ENCODE measurements around the gene PRKCE. TPM values are rescaled to one million over a fixed set of nuclear protein-coding genes. Genes with fewer than 3 reads are reported as not detected.

The PRKCE gene
- total RNA-seq, 1 experiment from 2014 or later, result 14.0 TPM

DNA sequence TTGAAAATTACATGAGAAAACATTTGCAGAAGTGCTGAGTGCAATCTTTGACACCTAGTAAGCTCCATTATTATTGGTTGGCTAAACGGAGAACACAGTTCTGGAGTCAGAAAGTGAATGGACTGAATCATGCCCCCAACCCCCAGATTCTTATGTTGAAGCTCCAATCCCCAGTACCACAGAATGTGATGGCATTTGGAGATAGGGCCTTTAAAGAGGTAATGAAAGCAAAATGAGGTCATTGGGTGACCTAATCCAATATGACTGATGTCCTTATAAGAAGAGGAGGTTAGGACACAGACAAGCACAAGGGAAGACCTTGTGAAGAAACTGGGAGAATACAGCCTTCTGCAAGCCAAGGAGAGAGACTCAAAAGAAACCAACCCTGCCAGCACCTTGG lies 444.8 kb downstream of the PRKCE start:
- Histone ChIP-seq H3K4me1 (ENCODE audit: control insufficient read depth, insufficient read depth, low read length) (peaks cover 11% of the 10 kb centered on the region), H3K9me3 (ENCODE audit: control insufficient read depth, insufficient read depth, low read depth, low read length) (peaks cover 6% of the 10 kb centered on the region; the same call in 1 of the 2 replicates), H3K27ac (ENCODE audit: low read length) (no peak overlapping the region), H3K4me3 (ENCODE audit: low read depth in 2 of 2, low read length in 2 of 2) (no peak overlapping the region), H3K36me3 (ENCODE audit: control insufficient read depth, insufficient read depth, low read length) (no peaks in the 10 kb centered on the region), H3K27me3 (ENCODE audit: control insufficient read depth, insufficient read depth, low read length) (no peaks in the 10 kb centered on the region)
- POLR2A ChIA-PET, result no interaction called here
- DNase-seq (ENCODE audit: low read depth, low spot score) (no peak), ATAC-seq (no peak)
- BruUV-seq (replicated peaks), result no TSS peak
- CTCF ChIA-PET, result no interaction called here
- intact Hi-C loops (cut with micrococcal nuclease; ENCODE audit: unreplicated experiment), result no loop called here
- in situ Hi-C loops (cut with HindIII; ENCODE audit: low pct_unique_long_range_greater_than_20kb, low sequenced_read_pairs), result no loop called here
- TF ChIP-seq POLR2AphosphoS5 (IDR thresholded peaks at IDR 0.05; ENCODE audit: low read depth, low read length) (no peak), SIN3A (IDR thresholded peaks at IDR 0.05; ENCODE audit: borderline replicate concordance, insufficient read depth, low read depth, low read length) (no peak), TCF7L2 (IDR thresholded peaks at IDR 0.05; ENCODE audit: low read depth, low read length) (no peak)
- TF ChIP-seq, protein P1, sequence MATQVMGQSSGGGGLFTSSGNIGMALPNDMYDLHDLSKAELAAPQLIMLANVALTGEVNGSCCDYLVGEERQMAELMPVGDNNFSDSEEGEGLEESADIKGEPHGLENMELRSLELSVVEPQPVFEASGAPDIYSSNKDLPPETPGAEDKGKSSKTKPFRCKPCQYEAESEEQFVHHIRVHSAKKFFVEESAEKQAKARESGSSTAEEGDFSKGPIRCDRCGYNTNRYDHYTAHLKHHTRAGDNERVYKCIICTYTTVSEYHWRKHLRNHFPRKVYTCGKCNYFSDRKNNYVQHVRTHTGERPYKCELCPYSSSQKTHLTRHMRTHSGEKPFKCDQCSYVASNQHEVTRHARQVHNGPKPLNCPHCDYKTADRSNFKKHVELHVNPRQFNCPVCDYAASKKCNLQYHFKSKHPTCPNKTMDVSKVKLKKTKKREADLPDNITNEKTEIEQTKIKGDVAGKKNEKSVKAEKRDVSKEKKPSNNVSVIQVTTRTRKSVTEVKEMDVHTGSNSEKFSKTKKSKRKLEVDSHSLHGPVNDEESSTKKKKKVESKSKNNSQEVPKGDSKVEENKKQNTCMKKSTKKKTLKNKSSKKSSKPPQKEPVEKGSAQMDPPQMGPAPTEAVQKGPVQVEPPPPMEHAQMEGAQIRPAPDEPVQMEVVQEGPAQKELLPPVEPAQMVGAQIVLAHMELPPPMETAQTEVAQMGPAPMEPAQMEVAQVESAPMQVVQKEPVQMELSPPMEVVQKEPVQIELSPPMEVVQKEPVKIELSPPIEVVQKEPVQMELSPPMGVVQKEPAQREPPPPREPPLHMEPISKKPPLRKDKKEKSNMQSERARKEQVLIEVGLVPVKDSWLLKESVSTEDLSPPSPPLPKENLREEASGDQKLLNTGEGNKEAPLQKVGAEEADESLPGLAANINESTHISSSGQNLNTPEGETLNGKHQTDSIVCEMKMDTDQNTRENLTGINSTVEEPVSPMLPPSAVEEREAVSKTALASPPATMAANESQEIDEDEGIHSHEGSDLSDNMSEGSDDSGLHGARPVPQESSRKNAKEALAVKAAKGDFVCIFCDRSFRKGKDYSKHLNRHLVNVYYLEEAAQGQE (IDR thresholded peaks at IDR 0.05; ENCODE audit: insufficient read depth in 1 of 2, low read depth in 2 of 2, low read length in 1 of 2), result no peak
- TF ChIP-seq, protein P2, sequence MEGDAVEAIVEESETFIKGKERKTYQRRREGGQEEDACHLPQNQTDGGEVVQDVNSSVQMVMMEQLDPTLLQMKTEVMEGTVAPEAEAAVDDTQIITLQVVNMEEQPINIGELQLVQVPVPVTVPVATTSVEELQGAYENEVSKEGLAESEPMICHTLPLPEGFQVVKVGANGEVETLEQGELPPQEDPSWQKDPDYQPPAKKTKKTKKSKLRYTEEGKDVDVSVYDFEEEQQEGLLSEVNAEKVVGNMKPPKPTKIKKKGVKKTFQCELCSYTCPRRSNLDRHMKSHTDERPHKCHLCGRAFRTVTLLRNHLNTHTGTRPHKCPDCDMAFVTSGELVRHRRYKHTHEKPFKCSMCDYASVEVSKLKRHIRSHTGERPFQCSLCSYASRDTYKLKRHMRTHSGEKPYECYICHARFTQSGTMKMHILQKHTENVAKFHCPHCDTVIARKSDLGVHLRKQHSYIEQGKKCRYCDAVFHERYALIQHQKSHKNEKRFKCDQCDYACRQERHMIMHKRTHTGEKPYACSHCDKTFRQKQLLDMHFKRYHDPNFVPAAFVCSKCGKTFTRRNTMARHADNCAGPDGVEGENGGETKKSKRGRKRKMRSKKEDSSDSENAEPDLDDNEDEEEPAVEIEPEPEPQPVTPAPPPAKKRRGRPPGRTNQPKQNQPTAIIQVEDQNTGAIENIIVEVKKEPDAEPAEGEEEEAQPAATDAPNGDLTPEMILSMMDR (IDR thresholded peaks at IDR 0.05), result no peak

DNA sequence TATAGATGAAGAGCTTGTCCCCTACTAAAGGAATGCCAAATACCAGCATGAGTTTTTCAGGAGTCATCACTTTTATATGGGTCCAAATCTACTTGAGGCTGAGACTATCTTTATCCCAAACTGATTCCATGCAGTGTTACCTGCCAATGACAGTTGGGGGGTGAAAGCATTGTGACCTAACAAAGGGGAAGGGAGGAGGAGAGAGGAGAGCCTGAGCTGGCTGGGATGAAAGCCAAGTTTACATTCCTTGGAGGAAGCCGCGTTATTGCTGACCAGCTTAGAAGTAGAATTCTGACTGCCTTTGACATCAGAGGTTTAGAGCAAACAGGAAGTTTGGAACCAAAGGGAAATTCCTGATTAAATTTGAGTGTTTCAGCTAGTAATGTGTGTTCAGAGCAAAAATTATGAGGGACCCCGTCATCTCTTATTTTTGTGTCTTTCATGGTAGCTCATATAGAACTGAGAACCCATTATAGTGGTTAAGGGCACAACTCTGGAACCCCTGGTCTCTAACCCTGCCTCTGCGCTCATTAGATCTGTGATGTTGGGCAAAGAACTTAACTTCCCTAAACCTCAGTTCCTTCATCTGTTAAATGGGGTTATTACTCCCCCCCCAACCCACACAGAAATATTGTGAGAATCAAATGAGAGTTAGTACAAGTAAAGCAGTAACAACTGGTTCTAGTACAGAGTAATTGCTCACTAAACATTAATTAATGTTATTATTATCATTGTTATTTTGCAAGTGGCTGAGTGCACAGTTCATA lies 446.4 kb downstream of the PRKCE start:
- CTCF ChIA-PET, result interaction anchor here (0.6 kb wide), 1 partner anchor 94 kb away, joined by 3 read pairs; no protein-coding TSS in a partner anchor
- peaks cover 6% of the 10 kb centered on the region; the same call in 1 of the 2 replicates for H3K9me3 ChIP-seq (ENCODE audit: control insufficient read depth, insufficient read depth, low read depth, low read length)
- H3K27ac ChIP-seq (ENCODE audit: low read length), result peak overlapping the region; percentile 36
- peak; percentile 93 for ATAC-seq
- in situ Hi-C loops (cut with HindIII; ENCODE audit: low pct_unique_long_range_greater_than_20kb, low sequenced_read_pairs), result no loop called here
- DNase-seq (ENCODE audit: low read depth, low spot score), result peak; percentile 79
- no peaks in the 10 kb centered on the region for H3K27me3 ChIP-seq (ENCODE audit: control insufficient read depth, insufficient read depth, low read length)
- no TSS peak for BruUV-seq (replicated peaks)
- TF ChIP-seq, protein P1 (IDR thresholded peaks at IDR 0.05; ENCODE audit: insufficient read depth in 1 of 2, low read depth in 2 of 2, low read length in 1 of 2), result no peak
- no peak for TF ChIP-seq POLR2AphosphoS5 (IDR thresholded peaks at IDR 0.05; ENCODE audit: low read depth, low read length)
- TF ChIP-seq TCF7L2 (IDR thresholded peaks at IDR 0.05; ENCODE audit: low read depth, low read length), result no peak
- TF ChIP-seq, protein P2 (IDR thresholded peaks at IDR 0.05), result no peak
- TF ChIP-seq SIN3A (IDR thresholded peaks at IDR 0.05; ENCODE audit: borderline replicate concordance, insufficient read depth, low read depth, low read length), result no peak
- POLR2A ChIA-PET, result no interaction called here
- H3K4me1 ChIP-seq (ENCODE audit: control insufficient read depth, insufficient read depth, low read length), result peaks cover 11% of the 10 kb centered on the region
- intact Hi-C loops (cut with micrococcal nuclease; ENCODE audit: unreplicated experiment), result no loop called here
- H3K4me3 ChIP-seq (ENCODE audit: low read depth in 2 of 2, low read length in 2 of 2), result no peak overlapping the region
- no peaks in the 10 kb centered on the region for H3K36me3 ChIP-seq (ENCODE audit: control insufficient read depth, insufficient read depth, low read length)
